Measurements from ENCODE around the gene NYAP2.

DNA sequence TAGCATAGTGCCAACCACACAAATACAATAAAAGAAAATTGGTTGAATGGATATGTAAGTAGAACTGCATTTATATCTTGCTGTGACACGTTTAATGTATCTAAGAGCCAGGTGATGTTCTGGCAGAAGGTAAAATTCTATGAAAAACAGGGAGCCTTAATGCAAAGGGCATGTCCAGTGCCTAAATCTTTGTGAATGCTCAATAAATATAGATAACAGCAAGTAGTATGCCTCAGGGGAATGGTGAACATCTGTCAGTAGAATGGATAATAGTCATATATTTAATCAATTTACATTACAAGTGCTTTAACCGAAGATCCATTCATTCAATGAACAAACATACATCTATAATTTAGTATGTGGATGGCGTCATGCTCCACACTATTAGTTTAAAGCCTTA, 43.7 kb upstream of the NYAP2 start:
- TF ChIP-seq SUZ12 (IDR thresholded peaks at IDR 0.05; ENCODE audit: extremely low read depth, insufficient read depth, insufficient read length) (no peak), YY1 (IDR thresholded peaks at IDR 0.05; ENCODE audit: insufficient read depth, insufficient read length) (no peak)

All from NT2/D1 (cell line).